ENCODE data around the gene SBK3.
"Not testable (repeated sequence)": the region's sequence is repeated elsewhere in the genome, so short reads cannot be mapped to it uniquely, and the experiment has no call there.

The SBK3 gene

GRCh38 chr19:55539090-55539984 is 6.0 kb downstream of the SBK3 start:
- DNase-seq, result no peak

GRCh38 chr19:55538132-55538531 is 7.2 kb downstream of the SBK3 start:
- no peak for DNase-seq

GRCh38 chr19:55537741-55538111 is 7.6 kb downstream of the SBK3 start:
- no peak for DNase-seq

GRCh38 chr19:55536951-55537740 is 8.2 kb downstream of the SBK3 start, which contains the start of gene SBK2:
SBK2 (minus strand) TSS chr19:55537133; CDS start chr19:55536294, 839 bp downstream.
- no peak for DNase-seq

- no peak for DNase-seq
Measured at GRCh38 chr19:55536366-55536765, 9.0 kb downstream of the SBK3 start.

- no peak for DNase-seq
Measured at GRCh38 chr19:55535965-55536350, 9.4 kb downstream of the SBK3 start.

- no peak for DNase-seq
Measured at GRCh38 chr19:55535173-55535964, 10.0 kb downstream of the SBK3 start.

GRCh38 chr19:55534280-55534679 is 11.1 kb downstream of the SBK3 start:
- DNase-seq, result not testable (repeated sequence)

GRCh38 chr19:55530996-55531395 is 14.3 kb downstream of the SBK3 start:
- no peak for DNase-seq

- no peak for DNase-seq
Measured at GRCh38 chr19:55529636-55530234, 15.6 kb downstream of the SBK3 start.

GRCh38 chr19:55528030-55528803 is 17.1 kb downstream of the SBK3 start:
- no peak for DNase-seq

GRCh38 chr19:55527197-55528029 is 17.9 kb downstream of the SBK3 start:
- no peak for DNase-seq

GRCh38 chr19:55526216-55527196 is 18.8 kb downstream of the SBK3 start:
- no peak for DNase-seq

GRCh38 chr19:55525289-55526101 is 19.8 kb downstream of the SBK3 start:
- DNase-seq, result no peak

GRCh38 chr19:55520691-55521292 is 24.6 kb downstream of the SBK3 start:
- no peak for DNase-seq

- DNase-seq, result no peak
Measured at GRCh38 chr19:55519451-55520311, 25.7 kb downstream of the SBK3 start.

All from stimulated activated CD4-positive, alpha-beta T cell treated with anti-CD3 and anti-CD28 coated beads, Interleukin-1b, Interleukin-23, amount 100 ng/mL, for 48 hours (primary cell).